Measurements from ENCODE around the gene ID4.

DNA sequence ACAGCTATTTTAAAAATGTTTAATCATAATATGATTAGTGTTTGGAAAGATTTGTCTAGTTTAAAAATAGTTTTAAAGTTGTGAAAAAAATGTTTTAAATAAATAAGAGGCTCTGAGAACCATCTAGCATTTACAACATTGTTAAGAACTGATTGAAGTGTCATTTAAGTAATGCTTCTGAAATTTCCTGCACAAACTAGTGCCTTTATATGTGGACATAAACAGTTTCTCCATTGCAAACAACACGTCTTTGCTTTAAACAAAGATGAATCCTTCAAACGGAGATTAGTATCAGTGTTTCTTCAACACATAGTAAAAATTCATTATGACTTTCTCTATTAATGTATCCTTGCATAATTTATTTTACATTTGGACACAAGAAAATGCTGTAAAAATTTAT, 45.9 kb upstream of the ID4 start:
- TF ChIP-seq, protein P1, sequence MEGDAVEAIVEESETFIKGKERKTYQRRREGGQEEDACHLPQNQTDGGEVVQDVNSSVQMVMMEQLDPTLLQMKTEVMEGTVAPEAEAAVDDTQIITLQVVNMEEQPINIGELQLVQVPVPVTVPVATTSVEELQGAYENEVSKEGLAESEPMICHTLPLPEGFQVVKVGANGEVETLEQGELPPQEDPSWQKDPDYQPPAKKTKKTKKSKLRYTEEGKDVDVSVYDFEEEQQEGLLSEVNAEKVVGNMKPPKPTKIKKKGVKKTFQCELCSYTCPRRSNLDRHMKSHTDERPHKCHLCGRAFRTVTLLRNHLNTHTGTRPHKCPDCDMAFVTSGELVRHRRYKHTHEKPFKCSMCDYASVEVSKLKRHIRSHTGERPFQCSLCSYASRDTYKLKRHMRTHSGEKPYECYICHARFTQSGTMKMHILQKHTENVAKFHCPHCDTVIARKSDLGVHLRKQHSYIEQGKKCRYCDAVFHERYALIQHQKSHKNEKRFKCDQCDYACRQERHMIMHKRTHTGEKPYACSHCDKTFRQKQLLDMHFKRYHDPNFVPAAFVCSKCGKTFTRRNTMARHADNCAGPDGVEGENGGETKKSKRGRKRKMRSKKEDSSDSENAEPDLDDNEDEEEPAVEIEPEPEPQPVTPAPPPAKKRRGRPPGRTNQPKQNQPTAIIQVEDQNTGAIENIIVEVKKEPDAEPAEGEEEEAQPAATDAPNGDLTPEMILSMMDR (IDR thresholded peaks at IDR 0.05; ENCODE audit: low read length): no peak
- TF ChIP-seq EZH2phosphoT487 (IDR thresholded peaks at IDR 0.05; ENCODE audit: low read length): no peak

Measured in MM.1S (cell line).